Fibroblast of lung (primary cell): ENCODE data around the gene SYCE3. TPM values are rescaled to one million over a fixed set of nuclear protein-coding genes. Genes with fewer than 3 reads are reported as not detected.

Source experiments
- DNase-seq, 2 donors: peaks; one replicate each; pipeline versions ENCODE4 v3.0.0 to v3.0.0-alpha.2; 2010; ENCODE audit warnings: low read depth in 2 of 2
- H2AFZ ChIP-seq: 2 replicates; pipeline ENCODE4 v1.5.1; 2012; ENCODE audit warnings: low read length, control low read depth, inconsistent platforms
- H3K27ac ChIP-seq: 2 replicates; pipeline ENCODE4 v1.5.1; 2011; ENCODE audit warnings: low read length, control low read depth; ENCODE audit not compliant: insufficient read depth
- H3K27me3 ChIP-seq: 2 replicates; pipeline ENCODE4 v1.5.1; 2011; ENCODE audit warnings: mild to moderate bottlenecking, low read length; ENCODE audit not compliant: control insufficient read depth, insufficient read depth
- H3K36me3 ChIP-seq: 2 replicates; pipeline ENCODE4 v1.5.1; 2011; ENCODE audit warnings: low read length; ENCODE audit not compliant: control insufficient read depth, insufficient read depth
- H3K4me1 ChIP-seq: 2 replicates; pipeline ENCODE4 v1.5.1; 2011; ENCODE audit warnings: low read length; ENCODE audit not compliant: control insufficient read depth, insufficient read depth; ENCODE audit errors: extremely low read depth
- H3K4me2 ChIP-seq: 2 replicates; pipeline ENCODE4 v1.5.1; 2011; ENCODE audit warnings: low read length, control low read depth; ENCODE audit not compliant: insufficient read depth; ENCODE audit errors: extremely low read depth
- H3K4me3 ChIP-seq, 4 experiments: fragments of 200-600 bp in 1 of 4; sonication (generic) in 1 of 4; replicated peaks in 1 of 4; 2 replicates each; pipeline ENCODE4 v1.5.1; 2011 to 2016; ENCODE audit warnings: low read length in 4 of 4, low read depth in 3 of 4, mild to moderate bottlenecking in 3 of 4, control low read depth in 2 of 4, inconsistent platforms in 1 of 4, mixed read lengths in 1 of 4; ENCODE audit not compliant: insufficient read depth in 1 of 4; ENCODE audit errors: control extremely low read depth in 1 of 4
- H3K79me2 ChIP-seq: 2 replicates; pipeline ENCODE4 v1.5.1; 2012; ENCODE audit warnings: mild to moderate bottlenecking, low read length, inconsistent platforms; ENCODE audit not compliant: control insufficient read depth, insufficient read depth
- H3K9ac ChIP-seq: 2 replicates; pipeline ENCODE4 v1.5.1; 2011; ENCODE audit warnings: mild to moderate bottlenecking, low read length, control low read depth; ENCODE audit not compliant: insufficient read depth
- H3K9me3 ChIP-seq: 2 replicates; pipeline ENCODE4 v1.5.1; 2012; ENCODE audit warnings: low read depth, low read length; ENCODE audit not compliant: control insufficient read depth, insufficient read depth
- H4K20me1 ChIP-seq: 2 replicates; pipeline ENCODE4 v1.5.1; 2011; ENCODE audit warnings: low read length; ENCODE audit not compliant: control insufficient read depth, insufficient read depth; ENCODE audit errors: extremely low read depth
- CTCF ChIP-seq, 2 donors: IDR thresholded peaks in 1 of 2; conservative IDR thresholded peaks in 1 of 2; 1 replicate in 1 of 2; 2 replicates in 1 of 2; pipeline ENCODE4 v1.5.1; 2011 to 2012; ENCODE audit warnings: low read length in 2 of 2, control low read depth in 1 of 2, inconsistent platforms in 1 of 2, low read depth in 1 of 2, mild to moderate bottlenecking in 1 of 2
- EZH2 ChIP-seq: IDR thresholded peaks from 2 replicates; pipeline ENCODE4 v1.5.1; 2012; ENCODE audit warnings: low read length, control low read depth, mild to moderate bottlenecking; ENCODE audit errors: missing control alignments
- polyA plus RNA-seq, 2 donors: library from polyadenylated mRNA; depleted of rRNA in 1 of 2; stranded (reverse) in 1 of 2; unstranded in 1 of 2; fragments of >200 nt; gene quantifications; 2 replicates each; pipeline ENCODE4 v1.2.1, GENCODE V29; 2011 to 2012; ENCODE audit warnings: missing spikeins in 1 of 2
- total RNA-seq: library from RNA; depleted of rRNA; stranded (reverse); fragments of >200 nt; gene quantifications from 2 replicates; pipeline ENCODE4 v1.2.1, GENCODE V29; 2014

Gene SYCE3
- total and polyA plus RNA-seq, 2 donors (not counting 1 experiment from before 2014, with no cell fraction given), result 0.33 TPM; not detected in 1

- Histone ChIP-seq H3K79me2 (peaks cover 16% of the 10 kb centered on the region), H3K9me3 (no peaks in the 10 kb centered on the region), H3K9ac (no peak overlapping the region), H3K4me3 (no peak overlapping the region), H3K4me2 (no peak overlapping the region), H2AFZ (no peak overlapping the region), H3K4me1 (no peaks in the 10 kb centered on the region), H4K20me1 (no peaks in the 10 kb centered on the region), H3K36me3 (peaks cover 19% of the 10 kb centered on the region), H3K27ac (no peak overlapping the region), H3K27me3 (no peaks in the 10 kb centered on the region)
- TF ChIP-seq EZH2, result no peak
- no peak for TF ChIP-seq CTCF (conservative IDR thresholded peaks at IDR 0.05 in 1 of 2, IDR thresholded peaks at IDR 0.05 in 1 of 2; ENCODE audit: low read depth in 1 of 2, low read length in 2 of 2)
- no peak for DNase-seq
Observed at GRCh38 chr22:50502096-50502495, 60.6 kb downstream of the SYCE3 start.

Other genes with a start within 250 kb of the SYCE3 start
- gene DENND6B, start 235.9 kb downstream of the SYCE3 start, total RNA-seq, result 2.0 and 2.1 TPM in 2 replicates
- gene DENND6B, start 235.9 kb downstream of the SYCE3 start, polyA plus RNA-seq, result 1.7 and 1.9 TPM in 2 replicates
- gene PPP6R2, start 219.6 kb downstream of the SYCE3 start, total RNA-seq, result 34.4 and 44.4 TPM in 2 replicates
- gene PPP6R2, start 219.6 kb downstream of the SYCE3 start, polyA plus RNA-seq, result 19.7 and 24.6 TPM in 2 replicates
- 69.1 and 75.8 TPM in 2 replicates for gene SBF1, start 87.9 kb downstream of the SYCE3 start, total RNA-seq
- gene SBF1, start 87.9 kb downstream of the SYCE3 start, polyA plus RNA-seq, result 13.5 and 18.7 TPM in 2 replicates
- gene ADM2, start 81.4 kb downstream of the SYCE3 start, total RNA-seq, result 2.8 and 5.8 TPM in 2 replicates
- 0.67 and 0.73 TPM in 2 replicates for gene ADM2, start 81.4 kb downstream of the SYCE3 start, polyA plus RNA-seq
- under 0.01 and 0.17 TPM in 2 replicates for gene MIOX, start 76.1 kb downstream of the SYCE3 start, total RNA-seq
- gene MIOX, start 76.1 kb downstream of the SYCE3 start, polyA plus RNA-seq, result 0.06 TPM in 1 of 2 replicates, not detected in the other
- gene LMF2, start 55.2 kb downstream of the SYCE3 start, total RNA-seq, result 25.9 and 37.8 TPM in 2 replicates
- gene LMF2, start 55.2 kb downstream of the SYCE3 start, polyA plus RNA-seq, result 25.2 and 25.8 TPM in 2 replicates
- 18.3 and 20.0 TPM in 2 replicates for gene NCAPH2, start 54.7 kb downstream of the SYCE3 start, total RNA-seq
- gene NCAPH2, start 54.7 kb downstream of the SYCE3 start, polyA plus RNA-seq, result 12.0 and 23.1 TPM in 2 replicates
- gene SCO2, start 37.3 kb downstream of the SYCE3 start, total RNA-seq, result 3.1 and 3.6 TPM in 2 replicates
- 0.42 and 0.66 TPM in 2 replicates for gene SCO2, start 37.3 kb downstream of the SYCE3 start, polyA plus RNA-seq
- 40.1 and 40.8 TPM in 2 replicates for gene TYMP, start 32.9 kb downstream of the SYCE3 start, total RNA-seq
- 2.3 and 3.7 TPM in 2 replicates for gene TYMP, start 32.9 kb downstream of the SYCE3 start, polyA plus RNA-seq
- gene KLHDC7B, start 17.0 kb downstream of the SYCE3 start, total RNA-seq, result 0.17 and 0.51 TPM in 2 replicates
- gene KLHDC7B, start 17.0 kb downstream of the SYCE3 start, polyA plus RNA-seq, result 0.02 TPM in 1 of 2 replicates, not detected in the other
- 2.6 and 4.8 TPM in 2 replicates for gene CPT1B, start 15.5 kb upstream of the SYCE3 start, total RNA-seq
- gene CPT1B, start 15.5 kb upstream of the SYCE3 start, polyA plus RNA-seq, result 0.70 and 0.82 TPM in 2 replicates
- 15.2 and 22.8 TPM in 2 replicates for gene CHKB, start 19.9 kb upstream of the SYCE3 start, total RNA-seq
- 18.2 and 21.9 TPM in 2 replicates for gene CHKB, start 19.9 kb upstream of the SYCE3 start, polyA plus RNA-seq
- 0.17 and 0.26 TPM in 2 replicates for gene MAPK8IP2, start 37.9 kb upstream of the SYCE3 start, total RNA-seq
- 0.10 and 0.11 TPM in 2 replicates for gene MAPK8IP2, start 37.9 kb upstream of the SYCE3 start, polyA plus RNA-seq
- 16.7 and 19.5 TPM in 2 replicates for gene ARSA, start 65.2 kb upstream of the SYCE3 start, total RNA-seq
- 6.4 and 10.5 TPM in 2 replicates for gene ARSA, start 65.2 kb upstream of the SYCE3 start, polyA plus RNA-seq
- 0.26 and 0.33 TPM in 2 replicates for gene SHANK3, start 109.9 kb upstream of the SYCE3 start, total RNA-seq
- 0.12 and 0.17 TPM in 2 replicates for gene SHANK3, start 109.9 kb upstream of the SYCE3 start, polyA plus RNA-seq
- gene ACR, start 175.3 kb upstream of the SYCE3 start, total RNA-seq, result not detected in 2 replicates
- not detected in 2 replicates for gene ACR, start 175.3 kb upstream of the SYCE3 start, polyA plus RNA-seq
- gene RABL2B, start 220.7 kb upstream of the SYCE3 start, total RNA-seq, result 7.4 and 11.4 TPM in 2 replicates
- gene RABL2B, start 220.7 kb upstream of the SYCE3 start, polyA plus RNA-seq, result 23.6 and 26.7 TPM in 2 replicates